Neural cell (in vitro differentiated cells): ENCODE data around the gene RPS8. TPM values are rescaled to one million over a fixed set of nuclear protein-coding genes. Genes with fewer than 3 reads are reported as not detected.

ENCODE experiments used
- H2AFZ ChIP-seq: fragments of 200-600, 300-800 bp; sonication (generic), shearing (Covaris generic); 2 replicates; pipeline ENCODE4 v1.6.0; 2014; ENCODE audit warnings: low read depth, mild to moderate bottlenecking, antibody characterized with exemption, low read length, moderate library complexity
- H3F3A ChIP-seq: fragments of 200-600 bp; shearing (Covaris generic); 2 replicates; pipeline ENCODE4 v1.6.1; 2016; ENCODE audit warnings: mild to moderate bottlenecking, moderate library complexity, mixed read lengths, antibody characterized with exemption, low read length; ENCODE audit not compliant: insufficient read depth, poor library complexity, severe bottlenecking
- H3K27ac ChIP-seq: fragments of 200-600, 300-800 bp; sonication (generic), shearing (Covaris generic); 2 replicates; pipeline ENCODE4 v1.5.1; 2014; ENCODE audit warnings: mild to moderate bottlenecking, low read length, moderate library complexity
- H3K27me3 ChIP-seq: fragments of 300-800, 200-600 bp; sonication (generic), shearing (Covaris generic); 2 replicates; pipeline ENCODE4 v1.6.0; 2014; ENCODE audit warnings: mild to moderate bottlenecking, low read depth, low read length, moderate library complexity; ENCODE audit not compliant: insufficient read depth
- H3K36me3 ChIP-seq: fragments of 300-800, 200-600 bp; sonication (generic), shearing (Covaris generic); 2 replicates; pipeline ENCODE4 v1.5.1; 2014; ENCODE audit warnings: mild to moderate bottlenecking, antibody characterized with exemption, low read length, moderate library complexity; ENCODE audit not compliant: insufficient read depth
- H3K4me2 ChIP-seq: fragments of 300-800, 200-600 bp; sonication (generic), shearing (Covaris generic); 2 replicates; pipeline ENCODE4 v1.6.0; 2014; ENCODE audit warnings: mild to moderate bottlenecking, low read length
- H3K4me3 ChIP-seq: fragments of 300-800, 200-600 bp; sonication (generic), shearing (Covaris generic); 2 replicates; pipeline ENCODE4 v1.5.1; 2014; ENCODE audit warnings: mild to moderate bottlenecking, low read length, moderate library complexity
- H3K79me2 ChIP-seq: fragments of 200-600 bp; shearing (Covaris generic); replicated peaks from 2 replicates; pipeline ENCODE4 v1.6.0; 2014; ENCODE audit warnings: mild to moderate bottlenecking, low read length, moderate library complexity; ENCODE audit not compliant: insufficient read depth
- H3K9ac ChIP-seq: fragments of 300-800, 200-600 bp; sonication (generic), shearing (Covaris generic); 2 replicates; pipeline ENCODE4 v1.6.1; 2016; ENCODE audit warnings: mild to moderate bottlenecking, low read length, mixed read lengths
- H3K9me2 ChIP-seq: fragments of 200-600 bp; shearing (Covaris generic); 2 replicates; pipeline ENCODE4 v1.6.1; 2016; ENCODE audit warnings: mild to moderate bottlenecking, low read length, mixed read lengths; ENCODE audit not compliant: insufficient read depth
- H3K9me3 ChIP-seq: fragments of 200-600, 300-800 bp; sonication (generic), shearing (Covaris generic); 2 replicates; pipeline ENCODE4 v1.6.1; 2016; ENCODE audit warnings: mild to moderate bottlenecking, mixed run types, low read length, moderate library complexity, mixed read lengths
- H4K20me1 ChIP-seq: fragments of 200-600 bp; shearing (Covaris generic); 2 replicates; pipeline ENCODE4 v1.6.1; 2016; ENCODE audit warnings: mild to moderate bottlenecking, mixed run types; ENCODE audit not compliant: insufficient read depth
- EP300 ChIP-seq: fragments of 450-650 bp; conservative IDR thresholded peaks from 2 replicates; pipeline ENCODE4 v1.6.1; 2014; ENCODE audit warnings: antibody characterized with exemption, mild to moderate bottlenecking, moderate library complexity; ENCODE audit not compliant: poor library complexity, severe bottlenecking
- EZH2 ChIP-seq: fragments of 200-600, 300-800 bp; shearing (Covaris generic), sonication (generic); IDR thresholded peaks from 2 replicates; pipeline ENCODE4 v1.6.1; 2014; ENCODE audit warnings: antibody characterized with exemption, low read length, borderline replicate concordance, mild to moderate bottlenecking; ENCODE audit not compliant: insufficient read depth, poor library complexity, severe bottlenecking
- MXI1 ChIP-seq: fragments of 450-650 bp; conservative IDR thresholded peaks from 2 replicates; pipeline ENCODE4 v1.6.1; 2014; ENCODE audit warnings: antibody characterized with exemption, mild to moderate bottlenecking; ENCODE audit not compliant: poor library complexity, severe bottlenecking
- POLR2AphosphoS5 ChIP-seq: IDR thresholded peaks from 2 replicates; pipeline ENCODE4 v1.6.1; 2012
- RAD21 ChIP-seq: fragments of 450-650 bp; conservative IDR thresholded peaks from 2 replicates; pipeline ENCODE4 v1.6.1; 2014; ENCODE audit warnings: antibody characterized with exemption, mild to moderate bottlenecking, moderate library complexity
- REST ChIP-seq: IDR thresholded peaks from 2 replicates; pipeline ENCODE4 v1.6.1; 2012; ENCODE audit warnings: borderline replicate concordance
- SMC3 ChIP-seq: fragments of 450-650 bp; conservative IDR thresholded peaks from 2 replicates; pipeline ENCODE4 v1.6.1; 2014; ENCODE audit warnings: antibody characterized with exemption, mild to moderate bottlenecking, moderate library complexity; ENCODE audit not compliant: poor library complexity
- TAF1 ChIP-seq: IDR thresholded peaks from 2 replicates; pipeline ENCODE4 v1.6.1; 2012; ENCODE audit warnings: low read depth
- polyA plus RNA-seq: library from polyadenylated mRNA; depleted of rRNA; stranded (reverse); fragments of >200 nt; gene quantifications from 2 replicates; pipeline ENCODE4 v1.2.3, GENCODE V29; 2014
- TF ChIP-seq, protein P1 (sequence below): fragments of 450-650 bp; IDR thresholded peaks from 2 replicates; pipeline ENCODE4 v1.5.1; 2014; ENCODE audit warnings: antibody characterized with exemption, mild to moderate bottlenecking, moderate library complexity; ENCODE audit not compliant: poor library complexity, severe bottlenecking

The RPS8 gene
- polyA plus RNA-seq, 1 donor from 2014 or later = 2,015 TPM

GRCh38 chr1:44740179-44740617, 35.1 kb upstream of the RPS8 start:
- Histone ChIP-seq H3K4me3 (peak overlapping the region; percentile 69), H3K9ac (no peak overlapping the region), H3F3A (no peaks in the 10 kb centered on the region), H3K9me3 (no peaks in the 10 kb centered on the region), H3K27me3 (no peaks in the 10 kb centered on the region), H3K27ac (no peak overlapping the region), H2AFZ (no peak overlapping the region), H4K20me1 (no peaks in the 10 kb centered on the region), H3K36me3 (no peaks in the 10 kb centered on the region), H3K79me2 (peaks cover 10% of the 10 kb centered on the region), H3K9me2 (no peaks in the 10 kb centered on the region), H3K4me2 (peak overlapping the region; percentile 52)
- TF ChIP-seq RAD21 (no peak), MXI1 (no peak), TAF1 (no peak), EZH2 (no peak), POLR2AphosphoS5 (no peak), EP300 (no peak), REST (no peak), SMC3 (no peak)
- TF ChIP-seq, protein P1, sequence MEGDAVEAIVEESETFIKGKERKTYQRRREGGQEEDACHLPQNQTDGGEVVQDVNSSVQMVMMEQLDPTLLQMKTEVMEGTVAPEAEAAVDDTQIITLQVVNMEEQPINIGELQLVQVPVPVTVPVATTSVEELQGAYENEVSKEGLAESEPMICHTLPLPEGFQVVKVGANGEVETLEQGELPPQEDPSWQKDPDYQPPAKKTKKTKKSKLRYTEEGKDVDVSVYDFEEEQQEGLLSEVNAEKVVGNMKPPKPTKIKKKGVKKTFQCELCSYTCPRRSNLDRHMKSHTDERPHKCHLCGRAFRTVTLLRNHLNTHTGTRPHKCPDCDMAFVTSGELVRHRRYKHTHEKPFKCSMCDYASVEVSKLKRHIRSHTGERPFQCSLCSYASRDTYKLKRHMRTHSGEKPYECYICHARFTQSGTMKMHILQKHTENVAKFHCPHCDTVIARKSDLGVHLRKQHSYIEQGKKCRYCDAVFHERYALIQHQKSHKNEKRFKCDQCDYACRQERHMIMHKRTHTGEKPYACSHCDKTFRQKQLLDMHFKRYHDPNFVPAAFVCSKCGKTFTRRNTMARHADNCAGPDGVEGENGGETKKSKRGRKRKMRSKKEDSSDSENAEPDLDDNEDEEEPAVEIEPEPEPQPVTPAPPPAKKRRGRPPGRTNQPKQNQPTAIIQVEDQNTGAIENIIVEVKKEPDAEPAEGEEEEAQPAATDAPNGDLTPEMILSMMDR = no peak

- Histone ChIP-seq H3K79me2 (peaks cover 10% of the 10 kb centered on the region), H3K4me3 (no peak overlapping the region), H2AFZ (no peak overlapping the region)
Observed at GRCh38 chr1:44743211-44743610, 32.1 kb upstream of the RPS8 start.

GRCh38 chr1:44747878-44748277, 27.5 kb upstream of the RPS8 start:
- no peaks in the 10 kb centered on the region for H3K27me3 ChIP-seq
- no peak overlapping the region for H3K9ac ChIP-seq
- H3K9me3 ChIP-seq = no peaks in the 10 kb centered on the region
- H3K79me2 ChIP-seq = no peaks in the 10 kb centered on the region
- H3K9me2 ChIP-seq = no peaks in the 10 kb centered on the region
- H3F3A ChIP-seq = no peaks in the 10 kb centered on the region
- no peaks in the 10 kb centered on the region for H3K36me3 ChIP-seq
- no peak overlapping the region for H3K4me3 ChIP-seq
- H4K20me1 ChIP-seq = no peaks in the 10 kb centered on the region
- no peak overlapping the region for H3K4me2 ChIP-seq
- TF ChIP-seq, protein P1 = no peak
- no peak for TF ChIP-seq RAD21
- TF ChIP-seq EZH2 = no peak
- TF ChIP-seq REST = no peak
- TF ChIP-seq EP300 = no peak
- TF ChIP-seq TAF1 = no peak
- TF ChIP-seq POLR2AphosphoS5 = no peak
- TF ChIP-seq MXI1 = no peak
- no peak for TF ChIP-seq SMC3
- no peak overlapping the region for H2AFZ ChIP-seq
- H3K27ac ChIP-seq = no peak overlapping the region

More at GRCh38 chr1:44743211-44743610, 32.1 kb upstream of the RPS8 start:
- Histone ChIP-seq H3K27me3 (no peaks in the 10 kb centered on the region), H4K20me1 (no peaks in the 10 kb centered on the region), H3K9me2 (no peaks in the 10 kb centered on the region), H3K9me3 (no peaks in the 10 kb centered on the region), H3F3A (no peaks in the 10 kb centered on the region), H3K4me2 (no peak overlapping the region), H3K36me3 (no peaks in the 10 kb centered on the region), H3K27ac (no peak overlapping the region), H3K9ac (no peak overlapping the region)
- TF ChIP-seq TAF1 = no peak
